ENCODE measurements around the gene PPP1R3G.

PPP1R3G gene

DNA sequence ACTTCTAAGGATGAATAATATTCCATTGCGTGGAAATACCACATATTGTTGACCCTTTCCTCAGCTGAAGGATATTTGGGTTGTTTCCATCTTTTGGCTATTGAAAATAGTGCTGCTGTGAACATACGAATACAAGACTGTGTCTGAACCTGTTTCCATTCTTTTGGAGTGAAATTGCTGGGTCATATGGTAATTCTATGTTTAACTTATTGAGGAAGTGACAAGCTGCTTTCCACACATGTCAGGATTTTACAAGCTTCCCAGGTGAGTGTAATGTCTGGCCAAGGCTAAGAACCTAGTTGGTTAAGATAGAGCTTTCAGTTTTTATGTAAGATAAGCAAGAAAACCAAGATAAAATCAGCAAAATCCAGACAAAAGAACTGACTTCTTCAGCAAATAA, 48.8 kb downstream of the PPP1R3G start:
- no peak for TF ChIP-seq FOXP2 (optimal IDR thresholded peaks at IDR 0.05; ENCODE audit: borderline replicate concordance, extremely low read depth, extremely low read length, insufficient read depth)
- no peak for TF ChIP-seq SIN3A (IDR thresholded peaks at IDR 0.05; ENCODE audit: borderline replicate concordance, insufficient read depth, low read length)
- no peak for TF ChIP-seq TAF1 (IDR thresholded peaks at IDR 0.05; ENCODE audit: borderline replicate concordance, insufficient read depth, low read length)
- TF ChIP-seq POLR2AphosphoS5 (IDR thresholded peaks at IDR 0.05; ENCODE audit: low read depth, low read length), result no peak
- TF ChIP-seq REST (IDR thresholded peaks at IDR 0.05; ENCODE audit: insufficient read depth in 1 of 2, low read depth in 2 of 2, low read length in 2 of 2), result no peak

DNA sequence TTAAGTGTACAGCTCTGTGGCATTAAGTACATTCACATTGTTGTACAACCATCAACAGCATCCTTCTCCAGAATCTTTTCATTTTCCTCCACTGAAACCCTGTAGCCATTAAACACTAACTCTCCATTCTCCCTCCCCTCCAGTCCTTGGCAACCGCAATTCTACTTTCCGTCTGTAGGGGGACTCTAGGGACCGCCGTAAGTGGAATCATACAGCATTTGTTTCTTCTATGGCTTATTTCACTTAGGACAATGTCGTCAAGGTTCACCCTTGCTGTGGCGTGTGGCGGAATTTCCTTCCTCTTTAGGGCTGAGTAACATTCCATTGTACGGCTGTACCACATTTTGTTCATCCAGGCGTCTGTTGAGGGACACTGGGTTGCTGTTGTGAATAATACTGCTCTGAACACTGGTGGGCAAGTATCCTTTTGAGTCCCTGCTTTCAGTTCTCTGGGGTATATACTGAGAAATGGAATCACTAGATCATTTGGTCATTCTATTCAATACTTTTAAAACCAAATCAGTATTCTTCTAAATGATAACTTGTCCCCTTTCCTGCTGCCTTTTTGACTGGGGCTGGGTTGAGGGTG, 50.7 kb downstream of the PPP1R3G start:
- TF ChIP-seq REST (IDR thresholded peaks at IDR 0.05; ENCODE audit: insufficient read depth in 1 of 2, low read depth in 2 of 2, low read length in 2 of 2) (no peak), TAF1 (IDR thresholded peaks at IDR 0.05; ENCODE audit: borderline replicate concordance, insufficient read depth, low read length) (no peak), SIN3A (IDR thresholded peaks at IDR 0.05; ENCODE audit: borderline replicate concordance, insufficient read depth, low read length) (no peak), POLR2AphosphoS5 (IDR thresholded peaks at IDR 0.05; ENCODE audit: low read depth, low read length) (no peak), FOXP2 (optimal IDR thresholded peaks at IDR 0.05; ENCODE audit: borderline replicate concordance, extremely low read depth, extremely low read length, insufficient read depth) (no peak)

DNA sequence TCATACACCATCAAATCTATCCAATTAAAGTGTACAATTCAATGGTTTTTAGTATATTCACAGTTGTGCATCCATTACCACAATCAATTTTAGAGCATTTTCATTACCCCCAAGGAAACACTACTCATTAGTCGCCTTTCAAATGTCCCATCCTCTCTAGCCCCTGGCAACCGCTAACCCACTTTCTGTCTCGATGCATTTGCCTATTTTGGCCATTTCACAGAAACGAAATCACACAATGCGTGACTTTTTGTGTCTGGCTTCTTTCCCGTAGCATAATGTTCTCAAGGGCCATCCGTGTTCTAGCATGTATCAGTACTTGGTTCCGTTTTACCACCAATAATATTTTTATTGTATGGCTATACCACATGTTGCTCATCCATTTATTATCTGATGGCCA, 51.7 kb downstream of the PPP1R3G start:
- TF ChIP-seq FOXP2 (optimal IDR thresholded peaks at IDR 0.05; ENCODE audit: borderline replicate concordance, extremely low read depth, extremely low read length, insufficient read depth), result no peak
- TF ChIP-seq REST (IDR thresholded peaks at IDR 0.05; ENCODE audit: insufficient read depth in 1 of 2, low read depth in 2 of 2, low read length in 2 of 2), result no peak
- TF ChIP-seq SIN3A (IDR thresholded peaks at IDR 0.05; ENCODE audit: borderline replicate concordance, insufficient read depth, low read length), result no peak
- no peak for TF ChIP-seq POLR2AphosphoS5 (IDR thresholded peaks at IDR 0.05; ENCODE audit: low read depth, low read length)
- no peak for TF ChIP-seq TAF1 (IDR thresholded peaks at IDR 0.05; ENCODE audit: borderline replicate concordance, insufficient read depth, low read length)

Data from PFSK-1 (cell line).